Trophoblast cell (in vitro differentiated cells and primary cell): Measurements from ENCODE around the gene OPALIN.
A peak's percentile ranks its signal among the peaks of the same experiment; 100 is the strongest.

Experiments
- DNase-seq, 2 donors: peaks; one replicate each; pipeline ENCODE4 v3.0.0-alpha.2; 2016
- H2AFZ ChIP-seq: 2 replicates; pipeline ENCODE4 v1.6.1; 2013; ENCODE audit warnings: low read length, moderate library complexity, mild to moderate bottlenecking; ENCODE audit not compliant: insufficient read depth, poor library complexity
- H2AK5ac ChIP-seq: 2 replicates; pipeline ENCODE4 v1.6.1; 2013; ENCODE audit warnings: mild to moderate bottlenecking, low read length
- H2BK120ac ChIP-seq: 2 replicates; pipeline ENCODE4 v1.6.1; 2013; ENCODE audit warnings: low read length, mild to moderate bottlenecking, moderate library complexity; ENCODE audit not compliant: insufficient read depth, poor library complexity
- H2BK12ac ChIP-seq: 2 replicates; pipeline ENCODE4 v1.6.1; 2013; ENCODE audit warnings: mild to moderate bottlenecking, low read length, moderate library complexity
- H2BK5ac ChIP-seq: 2 replicates; pipeline ENCODE4 v1.6.1; 2013; ENCODE audit warnings: low read length, low read depth, moderate library complexity, mild to moderate bottlenecking; ENCODE audit not compliant: poor library complexity
- H3K14ac ChIP-seq: 2 replicates; pipeline ENCODE4 v1.6.1; 2013; ENCODE audit warnings: mild to moderate bottlenecking, low read length
- H3K18ac ChIP-seq: 2 replicates; pipeline ENCODE4 v1.6.1; 2013; ENCODE audit warnings: mild to moderate bottlenecking, low read length
- H3K23ac ChIP-seq: 2 replicates; pipeline ENCODE4 v1.6.1; 2013; ENCODE audit warnings: low read length
- H3K27ac ChIP-seq: 2 replicates; pipeline ENCODE4 v1.5.1; 2013; ENCODE audit warnings: low read depth, mild to moderate bottlenecking, inconsistent platforms, low read length, moderate library complexity
- H3K27me3 ChIP-seq: 2 replicates; pipeline ENCODE4 v1.6.1; 2013; ENCODE audit warnings: inconsistent platforms, mild to moderate bottlenecking, low read length, moderate library complexity; ENCODE audit not compliant: insufficient read depth
- H3K36me3 ChIP-seq, 2 experiments: 1 replicate in 1 of 2; 2 replicates in 1 of 2; pipeline ENCODE4 v1.6.1; 2013; ENCODE audit warnings: low read length in 2 of 2, mild to moderate bottlenecking in 2 of 2, moderate library complexity in 1 of 2; ENCODE audit not compliant: insufficient read depth in 2 of 2, control insufficient read depth in 1 of 2
- H3K4ac ChIP-seq: 2 replicates; pipeline ENCODE4 v1.6.1; 2013; ENCODE audit warnings: low read depth, mild to moderate bottlenecking, low read length, moderate library complexity
- H3K4me1 ChIP-seq, 2 experiments: 1 replicate in 1 of 2; 2 replicates in 1 of 2; pipeline ENCODE4 v1.6.1; 2013; ENCODE audit warnings: low read length in 2 of 2, mild to moderate bottlenecking in 2 of 2, moderate library complexity in 1 of 2; ENCODE audit not compliant: insufficient read depth in 2 of 2, control insufficient read depth in 1 of 2
- H3K4me2 ChIP-seq: 2 replicates; pipeline ENCODE4 v1.6.1; 2013; ENCODE audit warnings: inconsistent platforms, mild to moderate bottlenecking, low read length, moderate library complexity
- H3K4me3 ChIP-seq: 2 replicates; pipeline ENCODE4 v1.5.1; 2013; ENCODE audit warnings: mild to moderate bottlenecking, low read depth, low read length, inconsistent platforms
- H3K79me1 ChIP-seq: one replicate; pipeline ENCODE4 v1.6.1; 2013; ENCODE audit warnings: low read length
- H3K79me2 ChIP-seq: 2 replicates; pipeline ENCODE4 v1.6.1; 2013; ENCODE audit warnings: low read length, mild to moderate bottlenecking; ENCODE audit not compliant: control insufficient read depth, insufficient read depth, poor library complexity
- H3K9ac ChIP-seq: 2 replicates; pipeline ENCODE4 v1.6.1; 2013; ENCODE audit warnings: mild to moderate bottlenecking, low read length
- H3K9me3 ChIP-seq: 2 replicates; pipeline ENCODE4 v1.6.1; 2013; ENCODE audit warnings: low read depth, mild to moderate bottlenecking, control low read depth, inconsistent platforms, low read length; ENCODE audit not compliant: insufficient read depth
- H4K12ac ChIP-seq: 2 replicates; pipeline ENCODE4 v1.6.1; 2013; ENCODE audit warnings: low read depth, mild to moderate bottlenecking, low read length, moderate library complexity
- H4K8ac ChIP-seq: 2 replicates; pipeline ENCODE4 v1.6.1; 2013; ENCODE audit warnings: low read depth, mild to moderate bottlenecking, low read length, moderate library complexity
- H4K91ac ChIP-seq: one replicate; pipeline ENCODE4 v1.6.1; 2013; ENCODE audit warnings: low read depth, mild to moderate bottlenecking, low read length, moderate library complexity
- WGBS: extraction: QIAGEN DNeasy Blood & Tissue Kit; methylation state at CpG from one replicate; pipeline ENCODE4 v1.1.7; 2013; ENCODE audit warnings: missing lambda C conversion rate; ENCODE audit not compliant: insufficient read length, insufficient coverage; ENCODE audit errors: extremely low coverage; 5-methylcytosine and 5-hydroxymethylcytosine counted together

Gene OPALIN

GRCh38 chr10:96317067-96317833, 41.6 kb downstream of the OPALIN start:
- no peaks in the 10 kb centered on the region for H3K27me3 ChIP-seq
- H3K36me3 ChIP-seq = no peaks in the 10 kb centered on the region
- H3K9ac ChIP-seq = no peak overlapping the region
- H3K4ac ChIP-seq = no peak overlapping the region
- WGBS = no CpG with 5 or more reads among the region's 4 CpGs
- H3K4me3 ChIP-seq = no peak overlapping the region
- H2AFZ ChIP-seq = no peak overlapping the region
- no peak overlapping the region for H3K27ac ChIP-seq
- H3K14ac ChIP-seq = no peak overlapping the region
- no peak overlapping the region for H4K12ac ChIP-seq
- H3K79me2 ChIP-seq = peaks cover 1% of the 10 kb centered on the region
- no peaks in the 10 kb centered on the region for H3K79me1 ChIP-seq
- no peak for DNase-seq
- H2BK12ac ChIP-seq = no peak overlapping the region
- no peak overlapping the region for H2BK120ac ChIP-seq
- H4K91ac ChIP-seq = no peak overlapping the region
- H3K4me1 ChIP-seq = no peaks in the 10 kb centered on the region
- no peak overlapping the region for H3K4me2 ChIP-seq
- H3K18ac ChIP-seq = no peak overlapping the region
- H2BK5ac ChIP-seq = no peak overlapping the region
- H4K8ac ChIP-seq = no peak overlapping the region
- H3K23ac ChIP-seq = no peak overlapping the region
- H3K9me3 ChIP-seq = no peaks in the 10 kb centered on the region
- no peak overlapping the region for H2AK5ac ChIP-seq

- no peak overlapping the region for H2BK12ac ChIP-seq
- no peaks in the 10 kb centered on the region for H3K4me1 ChIP-seq
- no peak for DNase-seq
- H4K91ac ChIP-seq = no peak overlapping the region
- H2BK5ac ChIP-seq = no peak overlapping the region
- H3K27ac ChIP-seq = no peak overlapping the region
- no peak overlapping the region for H3K18ac ChIP-seq
- H2BK120ac ChIP-seq = no peak overlapping the region
- H3K23ac ChIP-seq = no peak overlapping the region
- peaks cover 1% of the 10 kb centered on the region for H3K79me2 ChIP-seq
- no CpG with 5 or more reads among the region's 2 CpGs for WGBS
- H3K4me3 ChIP-seq = no peak overlapping the region
- no peaks in the 10 kb centered on the region for H3K9me3 ChIP-seq
- no peak overlapping the region for H4K12ac ChIP-seq
- no peaks in the 10 kb centered on the region for H3K27me3 ChIP-seq
- H3K9ac ChIP-seq = no peak overlapping the region
- no peak overlapping the region for H2AFZ ChIP-seq
- H3K14ac ChIP-seq = no peak overlapping the region
- no peak overlapping the region for H2AK5ac ChIP-seq
- no peaks in the 10 kb centered on the region for H3K36me3 ChIP-seq
- no peak overlapping the region for H3K4ac ChIP-seq
- H4K8ac ChIP-seq = no peak overlapping the region
- H3K4me2 ChIP-seq = no peak overlapping the region
- H3K79me1 ChIP-seq = no peaks in the 10 kb centered on the region
Measured at GRCh38 chr10:96313344-96313743, 45.5 kb downstream of the OPALIN start.

GRCh38 chr10:96311180-96311715, 47.6 kb downstream of the OPALIN start:
- Histone ChIP-seq H3K4me3 (no peak overlapping the region), H3K18ac (no peak overlapping the region), H3K9me3 (no peaks in the 10 kb centered on the region), H3K9ac (no peak overlapping the region), H3K27ac (no peak overlapping the region), H4K91ac (no peak overlapping the region), H4K12ac (no peak overlapping the region), H3K23ac (no peak overlapping the region), H4K8ac (no peak overlapping the region), H2AFZ (no peak overlapping the region), H2BK120ac (no peak overlapping the region), H3K4me2 (no peak overlapping the region), H3K79me1 (no peaks in the 10 kb centered on the region), H2BK12ac (no peak overlapping the region), H3K79me2 (peaks cover 1% of the 10 kb centered on the region), H2BK5ac (no peak overlapping the region), H3K14ac (no peak overlapping the region), H3K27me3 (no peaks in the 10 kb centered on the region), H3K4me1 (no peaks in the 10 kb centered on the region), H3K36me3 (no peaks in the 10 kb centered on the region), H2AK5ac (no peak overlapping the region), H3K4ac (no peak overlapping the region)
- WGBS = no CpG with 5 or more reads among the region's 3 CpGs
- DNase-seq = peak in 1 of 2 donors; percentile 25

- Histone ChIP-seq H2BK5ac (no peak overlapping the region), H3K4me2 (no peak overlapping the region), H2BK12ac (peak overlapping the region; percentile 45), H3K27ac (no peak overlapping the region), H3K27me3 (no peaks in the 10 kb centered on the region), H3K9ac (no peak overlapping the region), H3K4ac (peak overlapping the region; percentile 35), H3K79me2 (peaks cover 1% of the 10 kb centered on the region), H4K12ac (no peak overlapping the region), H2AFZ (no peak overlapping the region), H3K23ac (no peak overlapping the region), H3K18ac (no peak overlapping the region), H4K91ac (no peak overlapping the region), H3K36me3 (no peaks in the 10 kb centered on the region), H3K9me3 (no peaks in the 10 kb centered on the region), H2AK5ac (no peak overlapping the region), H3K4me1 (no peaks in the 10 kb centered on the region), H3K79me1 (no peaks in the 10 kb centered on the region), H2BK120ac (no peak overlapping the region), H3K14ac (no peak overlapping the region), H4K8ac (no peak overlapping the region), H3K4me3 (no peak overlapping the region)
- no CpG with 5 or more reads among the region's 1 CpG for WGBS
- no peak for DNase-seq
Measured at GRCh38 chr10:96310321-96310669, 48.5 kb downstream of the OPALIN start.
